Measurements from ENCODE around the gene TM4SF1. TPM values are rescaled to one million over a fixed set of nuclear protein-coding genes. Genes with fewer than 3 reads are reported as not detected.

TM4SF1 gene
- total RNA-seq, 2 donors from 2014 or later, result 30.8 to 48.7 TPM

GRCh38 chr3:149409351-149409750 lies 31.9 kb upstream of the TM4SF1 start:
- H3K9ac ChIP-seq (ENCODE audit: low read depth in 2 of 2, low read length in 2 of 2), result no peak overlapping the region
- H3K4me3 ChIP-seq, result no peak overlapping the region
- H3K4me1 ChIP-seq, result no peaks in the 10 kb centered on the region
- intact Hi-C loops (cut with DNase I), result no loop called here
- no peak for DNase-seq
- no peak overlapping the region for H3K27ac ChIP-seq
- H3K36me3 ChIP-seq, result no peaks in the 10 kb centered on the region
- TF ChIP-seq CTCF (IDR thresholded peaks at IDR 0.05), result no peak
- no peaks in the 10 kb centered on the region for H3K9me3 ChIP-seq
- no peaks in the 10 kb centered on the region for H3K27me3 ChIP-seq

- DNase-seq, result no peak
- H3K4me1 ChIP-seq, result no peaks in the 10 kb centered on the region
- TF ChIP-seq CTCF (IDR thresholded peaks at IDR 0.05), result no peak
- H3K27ac ChIP-seq, result no peak overlapping the region
- H3K4me3 ChIP-seq, result no peak overlapping the region
- H3K9me3 ChIP-seq, result no peaks in the 10 kb centered on the region
- no peaks in the 10 kb centered on the region for H3K36me3 ChIP-seq
- H3K9ac ChIP-seq (ENCODE audit: low read depth in 2 of 2, low read length in 2 of 2), result no peak overlapping the region
- H3K27me3 ChIP-seq, result no peaks in the 10 kb centered on the region
- intact Hi-C loops (cut with DNase I), result no loop called here
Measured at GRCh38 chr3:149407898-149408297, 30.4 kb upstream of the TM4SF1 start.

- Histone ChIP-seq H3K27ac (no peak overlapping the region), H3K36me3 (no peaks in the 10 kb centered on the region), H3K9ac (ENCODE audit: low read depth in 2 of 2, low read length in 2 of 2) (no peak overlapping the region), H3K9me3 (no peaks in the 10 kb centered on the region), H3K4me1 (no peaks in the 10 kb centered on the region), H3K4me3 (no peak overlapping the region), H3K27me3 (no peaks in the 10 kb centered on the region)
- no peak for TF ChIP-seq CTCF (IDR thresholded peaks at IDR 0.05)
- intact Hi-C loops (cut with DNase I), result no loop called here
- no peak for DNase-seq
Measured at GRCh38 chr3:149406244-149406752, 28.8 kb upstream of the TM4SF1 start.

GRCh38 chr3:149403443-149403842 lies 26.0 kb upstream of the TM4SF1 start:
- no peaks in the 10 kb centered on the region for H3K4me1 ChIP-seq
- H3K9ac ChIP-seq (ENCODE audit: low read depth in 2 of 2, low read length in 2 of 2), result no peak overlapping the region
- no peaks in the 10 kb centered on the region for H3K9me3 ChIP-seq
- H3K4me3 ChIP-seq, result no peak overlapping the region
- no peak for TF ChIP-seq CTCF (IDR thresholded peaks at IDR 0.05)
- H3K27me3 ChIP-seq, result no peaks in the 10 kb centered on the region
- DNase-seq, result no peak
- intact Hi-C loops (cut with DNase I), result no loop called here
- H3K27ac ChIP-seq, result no peak overlapping the region
- no peaks in the 10 kb centered on the region for H3K36me3 ChIP-seq

GRCh38 chr3:149402481-149402880 lies 25.0 kb upstream of the TM4SF1 start:
- Histone ChIP-seq H3K4me1 (no peaks in the 10 kb centered on the region), H3K9me3 (no peaks in the 10 kb centered on the region), H3K9ac (ENCODE audit: low read depth in 2 of 2, low read length in 2 of 2) (no peak overlapping the region), H3K36me3 (no peaks in the 10 kb centered on the region), H3K27me3 (no peaks in the 10 kb centered on the region), H3K4me3 (no peak overlapping the region), H3K27ac (no peak overlapping the region)
- TF ChIP-seq CTCF (IDR thresholded peaks at IDR 0.05), result no peak
- no peak for DNase-seq
- intact Hi-C loops (cut with DNase I), result no loop called here

- H3K4me1 ChIP-seq, result no peaks in the 10 kb centered on the region
- H3K4me3 ChIP-seq, result no peak overlapping the region
- no peak for TF ChIP-seq CTCF (IDR thresholded peaks at IDR 0.05)
- no peaks in the 10 kb centered on the region for H3K27me3 ChIP-seq
- DNase-seq, result no peak
- H3K9me3 ChIP-seq, result no peaks in the 10 kb centered on the region
- H3K9ac ChIP-seq (ENCODE audit: low read depth in 2 of 2, low read length in 2 of 2), result no peak overlapping the region
- no peaks in the 10 kb centered on the region for H3K36me3 ChIP-seq
- H3K27ac ChIP-seq, result peak overlapping the region; percentile 0
- intact Hi-C loops (cut with DNase I), result no loop called here
Measured at GRCh38 chr3:149401926-149402310, 24.5 kb upstream of the TM4SF1 start.

All from colonic mucosa (tissue), 4 donors.